Activated naive CD4-positive, alpha-beta T cell treated with Interleukin-2 at 50 U/mL for 16 hours (primary cell): Measurements from ENCODE around the gene MARCHF2.

Experiments
- DNase-seq: peaks from one replicate; pipeline ENCODE4 v3.0.0-alpha.2; 2020

The MARCHF2 gene

GRCh38 chr19:8455018-8455417 lies 41.9 kb downstream of the MARCHF2 start:
- DNase-seq: no peak

- DNase-seq: no peak
Measured at GRCh38 chr19:8456064-8456463, 43.0 kb downstream of the MARCHF2 start.

- DNase-seq: no peak
Measured at GRCh38 chr19:8457209-8457608, 44.1 kb downstream of the MARCHF2 start.

GRCh38 chr19:8457827-8458226 lies 44.7 kb downstream of the MARCHF2 start:
- no peak for DNase-seq

DNA sequence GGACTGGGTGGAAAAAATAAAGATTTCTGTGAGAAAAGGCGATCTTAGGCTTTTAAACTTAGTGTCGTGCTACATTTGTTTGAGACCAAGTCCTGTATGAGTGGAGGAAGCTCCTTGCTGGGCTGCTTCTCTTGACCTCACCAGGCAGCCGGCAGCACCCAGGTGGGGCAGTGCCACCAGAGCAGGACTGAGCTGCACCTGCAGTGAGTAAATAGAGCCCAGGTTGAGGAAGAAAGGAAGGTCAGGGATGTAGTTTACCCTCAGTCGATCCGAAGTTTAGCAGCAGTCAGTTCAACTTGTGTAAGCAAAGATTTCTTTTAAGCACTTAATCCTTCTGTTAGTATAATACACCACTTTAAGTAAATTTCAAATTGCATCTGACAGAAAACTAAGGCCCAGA lies 45.3 kb downstream of the MARCHF2 start:
- no peak for DNase-seq

- DNase-seq: no peak
Measured at GRCh38 chr19:8459095-8459494, 46.0 kb downstream of the MARCHF2 start.

DNA sequence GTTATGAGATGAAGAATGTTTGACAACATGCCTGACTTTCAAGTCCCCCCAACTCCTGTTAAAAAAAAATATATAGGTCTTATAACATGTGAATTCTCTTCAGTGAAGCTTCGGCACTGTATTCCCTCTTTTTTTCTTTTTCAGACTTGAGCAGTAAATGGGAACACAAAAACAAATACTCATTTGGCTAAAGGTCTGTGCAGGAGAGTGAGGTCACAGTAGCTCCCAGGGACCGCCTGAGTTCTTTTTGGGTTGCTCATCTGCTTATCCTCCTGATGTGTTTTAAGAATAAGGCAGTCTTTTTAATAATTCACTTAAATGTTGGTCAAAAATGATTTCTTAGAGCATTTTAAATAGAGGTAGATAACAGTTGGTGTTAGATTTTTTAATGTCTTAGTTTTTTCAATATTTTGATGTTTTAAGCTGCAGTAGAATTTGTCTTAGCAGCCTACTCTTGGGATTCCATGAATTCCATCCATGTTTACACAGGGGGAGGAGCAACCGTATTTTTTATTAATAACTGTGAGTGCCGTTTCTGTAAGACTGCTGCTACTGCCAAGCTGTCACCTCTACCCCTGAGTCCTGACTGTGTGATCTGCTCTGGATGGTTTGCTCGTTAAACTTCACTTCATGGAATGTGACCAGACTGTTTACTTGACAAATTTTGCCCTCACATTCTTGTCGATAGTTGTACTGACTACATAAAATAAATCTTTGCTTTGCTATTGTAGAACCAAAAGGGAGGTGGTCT lies 46.6 kb downstream of the MARCHF2 start:
- DNase-seq: no peak

DNA sequence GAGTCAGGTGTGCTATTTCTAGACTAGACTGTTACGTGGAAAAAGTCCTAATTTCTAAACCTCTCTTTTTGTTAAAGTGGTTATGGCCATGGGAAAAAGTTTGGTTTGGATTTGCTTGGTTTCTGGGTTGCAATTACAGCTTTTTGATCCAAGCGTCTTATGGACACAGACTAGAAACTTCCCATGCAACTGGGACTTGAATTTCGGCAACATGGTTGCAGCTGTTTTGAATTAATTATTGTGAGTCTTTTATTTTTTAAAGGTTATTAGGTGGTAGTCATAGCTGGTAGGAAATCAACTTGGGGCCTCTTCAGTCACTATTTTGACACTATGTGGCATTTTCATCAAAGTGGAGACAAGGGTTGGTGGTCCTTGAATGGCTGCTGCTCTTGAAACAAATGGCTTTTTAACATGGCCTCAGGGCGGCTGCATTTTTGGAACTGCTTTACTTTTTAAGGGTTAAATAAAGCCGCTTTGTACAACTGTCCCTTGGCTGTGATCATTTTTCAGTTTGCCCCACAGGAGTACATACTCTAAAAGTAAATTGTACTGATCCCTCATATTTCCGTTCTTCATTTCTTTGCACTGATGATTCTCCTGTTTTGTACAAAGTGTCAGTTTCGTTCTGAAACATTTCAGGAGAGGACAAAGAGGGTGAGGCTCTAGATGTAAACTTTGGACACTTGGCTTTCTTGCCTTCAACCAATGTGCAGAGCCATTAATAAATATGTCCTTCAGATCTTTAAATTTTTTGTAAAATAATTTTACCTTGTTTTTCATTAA lies 47.6 kb downstream of the MARCHF2 start:
- DNase-seq: no peak

- no peak for DNase-seq
Measured at GRCh38 chr19:8461376-8461775, 48.3 kb downstream of the MARCHF2 start.

DNA sequence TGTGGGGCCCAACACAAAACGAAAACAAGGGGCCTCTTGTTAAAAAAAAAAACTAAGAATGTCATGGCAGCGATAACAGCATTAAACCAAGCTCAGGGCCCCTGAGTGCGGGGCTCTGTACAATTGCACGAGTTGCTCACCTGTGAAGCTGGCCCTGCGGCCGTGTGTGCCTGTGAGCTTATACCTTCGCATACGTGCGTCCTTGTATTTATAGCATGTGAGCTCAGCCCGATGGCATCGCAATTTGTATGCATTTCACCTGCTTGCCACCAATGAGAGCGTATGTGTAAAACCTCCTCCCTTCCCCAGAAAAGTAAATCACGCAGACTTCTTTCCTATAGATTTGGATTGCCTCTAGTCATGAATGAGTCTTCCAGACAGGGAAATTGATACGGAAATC lies 48.8 kb downstream of the MARCHF2 start:
- DNase-seq: no peak

- no peak for DNase-seq
Measured at GRCh38 chr19:8462571-8462970, 49.5 kb downstream of the MARCHF2 start.

GRCh38 chr19:8463365-8463764 lies 50.3 kb downstream of the MARCHF2 start:
- no peak for DNase-seq

DNA sequence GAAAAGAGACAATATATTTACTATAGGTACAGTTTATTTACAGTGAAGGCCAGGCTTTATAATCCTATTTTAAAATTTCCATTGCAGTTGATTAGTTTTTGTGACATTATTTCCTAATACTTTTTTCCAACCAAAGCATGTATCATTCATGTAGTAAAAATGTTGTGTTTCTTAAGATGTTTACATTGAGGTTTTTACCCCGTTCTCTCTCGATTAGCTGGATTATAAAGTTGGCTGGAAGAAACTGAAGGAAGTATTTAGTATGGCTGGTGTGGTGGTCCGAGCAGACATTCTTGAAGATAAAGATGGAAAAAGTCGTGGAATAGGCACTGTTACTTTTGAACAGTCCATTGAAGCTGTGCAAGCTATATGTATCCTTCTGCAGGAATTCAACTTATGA lies 52.9 kb downstream of the MARCHF2 start:
- DNase-seq: no peak

- no peak for DNase-seq
Measured at GRCh38 chr19:8468124-8468523, 55.0 kb downstream of the MARCHF2 start.

GRCh38 chr19:8468761-8469373 lies 55.8 kb downstream of the MARCHF2 start:
- DNase-seq: no peak

DNA sequence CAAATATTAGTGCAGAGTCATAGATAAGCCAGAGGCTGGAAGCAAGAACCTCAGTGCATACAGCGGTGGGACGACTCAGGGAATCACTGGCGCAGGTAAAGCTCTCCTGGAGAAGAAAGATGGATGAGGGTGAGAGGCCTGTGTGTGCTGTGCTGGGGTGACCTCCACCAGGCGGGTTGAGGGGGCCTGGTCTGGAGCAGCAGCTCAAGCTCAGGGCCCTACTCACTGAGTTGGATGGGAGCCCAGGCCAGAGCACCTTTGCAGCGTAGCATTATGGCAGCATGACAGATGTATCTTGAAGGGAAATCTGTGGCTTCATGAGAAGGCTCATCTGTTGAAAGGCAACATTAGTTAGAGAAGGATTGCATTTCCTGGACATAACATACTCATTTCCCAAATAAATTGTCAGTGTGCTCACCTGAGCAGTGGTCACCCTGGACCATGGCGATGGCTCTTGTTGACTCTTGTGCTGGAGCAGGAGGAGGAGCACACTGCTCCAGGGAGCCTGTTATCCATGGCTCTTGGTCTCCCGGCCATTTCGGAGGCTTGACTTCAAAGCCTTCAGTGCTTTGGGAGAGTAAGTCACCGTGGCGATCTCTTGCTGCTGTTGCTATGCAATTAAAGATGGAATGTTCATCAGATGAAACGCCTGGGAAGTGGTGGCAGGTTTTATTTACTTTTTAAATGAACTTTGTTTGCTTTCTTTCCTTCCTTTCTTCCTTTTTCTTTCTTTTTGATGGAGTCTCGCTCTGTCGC lies 56.7 kb downstream of the MARCHF2 start:
- no peak for DNase-seq

- DNase-seq: no peak
Measured at GRCh38 chr19:8473648-8474476, 60.8 kb downstream of the MARCHF2 start.

- DNase-seq: no peak
Measured at GRCh38 chr19:8475005-8475404, 61.9 kb downstream of the MARCHF2 start.

DNA sequence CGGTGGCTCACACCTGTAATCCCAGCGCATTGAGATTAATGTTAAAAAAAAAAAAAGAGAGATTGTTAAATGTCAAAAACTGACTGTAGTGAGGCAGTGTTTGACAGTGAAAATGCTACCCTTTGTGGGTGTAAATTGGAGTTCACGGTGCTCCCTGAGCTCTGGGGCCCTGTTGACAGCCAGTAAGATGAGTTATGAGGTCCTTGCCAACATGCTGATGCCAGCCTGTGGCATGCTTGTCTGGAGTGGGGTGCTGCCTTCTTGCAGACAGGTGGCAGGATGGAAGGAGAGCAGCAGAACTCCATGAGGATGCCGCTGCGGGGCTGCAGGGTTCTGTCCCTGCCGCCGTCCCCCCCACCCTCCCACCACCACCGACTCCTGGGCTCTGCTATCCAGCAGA lies 63.4 kb downstream of the MARCHF2 start:
- DNase-seq: no peak

GRCh38 chr19:8477889-8478288 lies 64.8 kb downstream of the MARCHF2 start:
- DNase-seq: no peak

- DNase-seq: no peak
Measured at GRCh38 chr19:8478598-8478997, 65.5 kb downstream of the MARCHF2 start.

DNA sequence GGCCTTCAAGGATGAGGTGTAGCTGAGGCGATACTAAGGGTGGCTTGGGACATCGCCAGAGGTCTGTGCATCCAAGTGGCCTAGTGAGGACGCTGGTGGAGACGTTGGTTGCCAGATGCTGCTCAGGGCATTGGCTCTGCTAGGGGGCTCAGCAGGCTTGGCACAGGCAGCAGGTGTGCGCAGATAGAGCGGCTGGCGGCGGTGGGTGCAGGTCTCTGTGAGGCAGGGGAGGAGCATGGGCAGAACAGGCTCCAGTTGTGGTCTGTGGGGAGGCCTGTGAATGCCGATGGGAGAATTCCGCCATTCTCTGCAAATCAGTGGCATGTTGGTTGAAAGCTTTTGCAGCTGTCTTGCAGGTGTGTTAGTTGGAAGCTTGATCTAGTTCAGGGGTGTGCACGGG lies 68.1 kb downstream of the MARCHF2 start:
- no peak for DNase-seq
